Measurements from ENCODE around the gene SERPINA4.

GRCh38 chr14:94571950-94572349 lies 10.7 kb downstream of the SERPINA4 start:
- TF ChIP-seq, protein P1, sequence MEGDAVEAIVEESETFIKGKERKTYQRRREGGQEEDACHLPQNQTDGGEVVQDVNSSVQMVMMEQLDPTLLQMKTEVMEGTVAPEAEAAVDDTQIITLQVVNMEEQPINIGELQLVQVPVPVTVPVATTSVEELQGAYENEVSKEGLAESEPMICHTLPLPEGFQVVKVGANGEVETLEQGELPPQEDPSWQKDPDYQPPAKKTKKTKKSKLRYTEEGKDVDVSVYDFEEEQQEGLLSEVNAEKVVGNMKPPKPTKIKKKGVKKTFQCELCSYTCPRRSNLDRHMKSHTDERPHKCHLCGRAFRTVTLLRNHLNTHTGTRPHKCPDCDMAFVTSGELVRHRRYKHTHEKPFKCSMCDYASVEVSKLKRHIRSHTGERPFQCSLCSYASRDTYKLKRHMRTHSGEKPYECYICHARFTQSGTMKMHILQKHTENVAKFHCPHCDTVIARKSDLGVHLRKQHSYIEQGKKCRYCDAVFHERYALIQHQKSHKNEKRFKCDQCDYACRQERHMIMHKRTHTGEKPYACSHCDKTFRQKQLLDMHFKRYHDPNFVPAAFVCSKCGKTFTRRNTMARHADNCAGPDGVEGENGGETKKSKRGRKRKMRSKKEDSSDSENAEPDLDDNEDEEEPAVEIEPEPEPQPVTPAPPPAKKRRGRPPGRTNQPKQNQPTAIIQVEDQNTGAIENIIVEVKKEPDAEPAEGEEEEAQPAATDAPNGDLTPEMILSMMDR (IDR thresholded peaks at IDR 0.05), result no peak
- no peak for TF ChIP-seq POLR2A (IDR thresholded peaks at IDR 0.05)
